ENCODE results near the gene EGFL7. TPM values are rescaled to one million over a fixed set of nuclear protein-coding genes. Genes with fewer than 3 reads are reported as not detected.

Gene EGFL7
- total RNA-seq, 1 donor from 2014 or later, result 38.2 TPM

DNA sequence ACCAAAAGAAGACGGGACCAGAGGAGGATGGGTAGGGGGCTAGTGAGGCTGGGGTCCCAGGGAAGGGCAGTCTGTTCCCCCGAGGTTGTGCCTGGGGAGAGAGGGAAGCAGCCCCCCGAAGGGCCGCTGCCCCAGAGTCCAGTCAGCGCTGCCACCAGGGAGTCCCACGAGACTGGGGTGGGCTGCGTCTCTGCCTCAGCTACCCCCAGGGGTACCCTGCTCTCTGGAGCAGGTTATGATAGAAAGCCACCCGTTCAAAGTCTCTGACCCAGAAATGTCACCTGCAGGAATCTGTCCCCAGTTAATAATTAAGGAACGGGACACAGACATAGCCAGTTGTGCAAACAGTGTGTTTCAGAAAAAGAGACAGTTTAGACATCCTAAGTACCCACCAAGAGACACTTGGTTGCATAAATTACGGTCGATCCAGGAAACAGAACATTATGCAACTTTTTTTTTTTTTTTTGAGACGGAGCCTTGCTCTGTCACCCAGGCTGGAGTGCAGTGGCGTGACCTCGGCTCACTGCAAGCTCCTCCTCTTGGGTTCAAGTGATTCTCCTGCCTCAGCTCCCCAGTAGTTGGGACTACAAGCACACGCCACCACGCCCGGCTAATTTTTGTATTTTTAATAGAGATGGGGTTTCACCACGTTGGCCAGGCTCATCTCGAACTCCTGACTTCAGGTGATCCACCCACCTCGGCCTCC lies 35.3 kb downstream of the EGFL7 start:
- Mint-ChIP-seq H3K27ac (no peak overlapping the region), H3K4me3 (no peak overlapping the region)

DNA sequence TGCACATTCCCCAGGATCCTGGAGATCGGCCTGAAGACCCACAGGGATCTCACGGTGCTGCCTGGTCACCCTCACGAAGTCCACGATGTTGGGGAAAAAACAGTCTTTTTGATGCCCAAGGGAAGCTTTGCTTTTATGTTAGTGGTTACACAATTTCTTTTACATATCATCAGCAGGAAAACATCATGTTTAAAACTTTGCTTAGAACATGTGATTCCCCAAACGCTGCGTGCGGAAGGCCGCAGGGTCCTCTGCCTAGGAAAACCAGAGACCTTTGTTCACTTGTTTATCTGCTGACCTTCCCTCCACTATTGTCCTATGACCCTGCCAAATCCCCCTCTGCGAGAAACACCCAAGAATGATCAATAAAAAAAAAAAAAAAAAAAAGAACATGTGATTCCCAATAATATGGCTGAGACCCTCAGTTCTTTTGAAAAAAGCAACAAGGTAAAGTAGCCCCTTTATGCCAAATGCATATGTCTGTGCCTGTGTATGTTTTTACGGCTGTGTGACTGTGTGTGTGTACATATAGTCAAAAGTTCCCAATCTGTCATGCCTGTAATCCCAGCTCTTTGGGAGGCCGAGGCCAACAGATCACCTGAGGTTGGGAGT lies 36.0 kb downstream of the EGFL7 start:
- Mint-ChIP-seq H3K36me3 (no peaks in the 10 kb centered on the region), H3K4me1 (peaks cover 3% of the 10 kb centered on the region), H3K4me3 (no peak overlapping the region), H3K27me3 (ENCODE audit: low read depth) (peaks cover 14% of the 10 kb centered on the region), H3K9me3 (no peaks in the 10 kb centered on the region), H3K27ac (no peak overlapping the region)
- no peak for DNase-seq (ENCODE audit: low spot score in 2 of 2, unreplicated experiment in 2 of 2)
- TF ChIP-seq, protein P1, sequence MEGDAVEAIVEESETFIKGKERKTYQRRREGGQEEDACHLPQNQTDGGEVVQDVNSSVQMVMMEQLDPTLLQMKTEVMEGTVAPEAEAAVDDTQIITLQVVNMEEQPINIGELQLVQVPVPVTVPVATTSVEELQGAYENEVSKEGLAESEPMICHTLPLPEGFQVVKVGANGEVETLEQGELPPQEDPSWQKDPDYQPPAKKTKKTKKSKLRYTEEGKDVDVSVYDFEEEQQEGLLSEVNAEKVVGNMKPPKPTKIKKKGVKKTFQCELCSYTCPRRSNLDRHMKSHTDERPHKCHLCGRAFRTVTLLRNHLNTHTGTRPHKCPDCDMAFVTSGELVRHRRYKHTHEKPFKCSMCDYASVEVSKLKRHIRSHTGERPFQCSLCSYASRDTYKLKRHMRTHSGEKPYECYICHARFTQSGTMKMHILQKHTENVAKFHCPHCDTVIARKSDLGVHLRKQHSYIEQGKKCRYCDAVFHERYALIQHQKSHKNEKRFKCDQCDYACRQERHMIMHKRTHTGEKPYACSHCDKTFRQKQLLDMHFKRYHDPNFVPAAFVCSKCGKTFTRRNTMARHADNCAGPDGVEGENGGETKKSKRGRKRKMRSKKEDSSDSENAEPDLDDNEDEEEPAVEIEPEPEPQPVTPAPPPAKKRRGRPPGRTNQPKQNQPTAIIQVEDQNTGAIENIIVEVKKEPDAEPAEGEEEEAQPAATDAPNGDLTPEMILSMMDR (IDR thresholded peaks at IDR 0.05; ENCODE audit: unreplicated experiment), result no peak

More for the DNA sequence above, 35.3 kb downstream of the EGFL7 start:
- Mint-ChIP-seq H3K4me1 (peaks cover 3% of the 10 kb centered on the region), H3K9me3 (no peaks in the 10 kb centered on the region), H3K27me3 (ENCODE audit: low read depth) (peaks cover 14% of the 10 kb centered on the region), H3K36me3 (no peaks in the 10 kb centered on the region)
- DNase-seq (ENCODE audit: low spot score in 2 of 2, unreplicated experiment in 2 of 2), result no peak
- TF ChIP-seq, protein P1 (IDR thresholded peaks at IDR 0.05; ENCODE audit: unreplicated experiment), result no peak

GRCh38 chr9:136700304-136700703 lies 37.6 kb downstream of the EGFL7 start:
- Mint-ChIP-seq H3K9me3 (no peaks in the 10 kb centered on the region), H3K4me1 (peaks cover 3% of the 10 kb centered on the region), H3K27ac (no peak overlapping the region), H3K4me3 (no peak overlapping the region), H3K36me3 (no peaks in the 10 kb centered on the region), H3K27me3 (ENCODE audit: low read depth) (peaks cover 15% of the 10 kb centered on the region)
- no peak for DNase-seq (ENCODE audit: low spot score in 2 of 2, unreplicated experiment in 2 of 2)
- TF ChIP-seq, protein P1 (IDR thresholded peaks at IDR 0.05; ENCODE audit: unreplicated experiment), result no peak

DNA sequence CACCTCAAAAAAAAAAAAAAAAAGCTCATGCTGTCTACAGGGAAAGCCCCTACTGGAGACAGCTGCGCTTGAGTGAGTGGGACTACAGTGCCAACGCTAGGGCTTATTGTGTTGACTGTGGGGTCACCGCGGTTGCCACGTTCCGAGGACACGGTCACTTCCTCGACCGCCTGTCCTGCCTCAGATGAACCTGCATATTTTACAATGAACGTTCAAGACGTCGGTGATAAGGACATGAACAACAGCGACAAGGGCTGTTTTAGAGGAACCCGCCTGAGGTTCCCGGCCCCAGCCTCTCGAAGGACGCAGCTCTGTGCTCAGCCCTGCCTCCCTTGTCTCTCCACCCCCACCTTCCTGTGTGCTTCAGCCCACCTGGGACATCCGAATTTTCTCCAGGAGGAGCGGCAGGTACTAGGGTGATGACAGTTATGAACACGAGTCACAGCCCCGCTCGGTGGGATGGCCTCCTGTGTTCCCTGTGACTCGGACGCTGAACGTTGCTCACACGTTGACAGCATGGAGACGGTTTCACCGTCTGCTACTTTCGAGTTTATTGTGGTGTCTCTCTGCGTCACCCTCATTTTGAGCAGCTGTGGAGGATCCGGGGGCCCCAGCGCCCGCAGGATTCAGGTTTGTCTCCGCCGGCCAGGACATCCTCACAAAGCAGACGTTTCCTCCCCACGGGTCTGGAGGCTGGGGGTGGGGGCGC lies 38.4 kb downstream of the EGFL7 start:
- H3K9me3 Mint-ChIP-seq, result no peaks in the 10 kb centered on the region
- peaks cover 21% of the 10 kb centered on the region for H3K27me3 Mint-ChIP-seq (ENCODE audit: low read depth)
- peaks cover 3% of the 10 kb centered on the region for H3K4me1 Mint-ChIP-seq
- DNase-seq (ENCODE audit: low spot score in 2 of 2, unreplicated experiment in 2 of 2), result no peak
- H3K36me3 Mint-ChIP-seq, result no peaks in the 10 kb centered on the region
- no peak overlapping the region for H3K27ac Mint-ChIP-seq
- H3K4me3 Mint-ChIP-seq, result no peak overlapping the region
- TF ChIP-seq, protein P1 (IDR thresholded peaks at IDR 0.05; ENCODE audit: unreplicated experiment), result no peak

GRCh38 chr9:136701668-136702053 lies 38.9 kb downstream of the EGFL7 start:
- Mint-ChIP-seq H3K27ac (no peak overlapping the region), H3K4me1 (peaks cover 3% of the 10 kb centered on the region), H3K27me3 (ENCODE audit: low read depth) (peaks cover 21% of the 10 kb centered on the region), H3K36me3 (no peaks in the 10 kb centered on the region), H3K4me3 (no peak overlapping the region), H3K9me3 (no peaks in the 10 kb centered on the region)
- TF ChIP-seq, protein P1 (IDR thresholded peaks at IDR 0.05; ENCODE audit: unreplicated experiment), result no peak
- no peak for DNase-seq (ENCODE audit: low spot score in 2 of 2, unreplicated experiment in 2 of 2)

Measured in mesothelial cell of epicardium (in vitro differentiated cells).